H1 (cell line): Measurements from ENCODE around the gene ADAMTS6. TPM values are rescaled to one million over a fixed set of nuclear protein-coding genes. Genes with fewer than 3 reads are reported as not detected.

Source experiments
- CTCF ChIA-PET: fragments of 300-600 bp; sonication (Branson Sonifier 250); formaldehyde crosslinking; loops from one replicate; lab custom pipeline; 2021; ENCODE audit not compliant: partially characterized antibody; lab: Charles Lee
- POLR2A ChIA-PET: fragments of 300-600 bp; sonication (Branson Sonifier 250); formaldehyde crosslinking; loops from one replicate; lab custom pipeline; 2021; ENCODE audit warnings: inconsistent platforms; ENCODE audit not compliant: partially characterized antibody; lab: Charles Lee
- DNase-seq, 2 experiments: peaks; one replicate each; pipeline versions ENCODE4 v3.0.0 to v3.0.0-alpha.2; 2010 to 2022; ENCODE audit warnings: low spot score in 2 of 2, low read depth in 1 of 2, mixed read lengths in 1 of 2
- FAIRE-seq: peaks from 2 replicates; lab custom pipeline; 2011; peaks lifted over from hg19 to GRCh38; lab: Jason Lieb, UNC
- H2AFZ ChIP-seq: 2 replicates; pipeline ENCODE4 v1.8.1; 2012; ENCODE audit warnings: low read length, inconsistent platforms
- H2AK5ac ChIP-seq: 2 replicates; pipeline ENCODE4 v1.6.1; 2013; ENCODE audit warnings: low read depth, low read length
- H2BK120ac ChIP-seq: replicated peaks from 2 replicates; pipeline ENCODE3; 2013; ENCODE audit warnings: low read depth, low read length, inconsistent platforms
- H2BK12ac ChIP-seq: 2 replicates; pipeline ENCODE4 v1.6.1; 2013; ENCODE audit warnings: low read depth, low read length
- H2BK15ac ChIP-seq: 2 replicates; pipeline ENCODE4 v1.6.1; 2013; ENCODE audit warnings: low read length
- H2BK20ac ChIP-seq: 2 replicates; pipeline ENCODE4 v1.6.1; 2013; ENCODE audit warnings: low read length
- H2BK5ac ChIP-seq: 2 replicates; pipeline ENCODE4 v1.6.1; 2013; ENCODE audit warnings: low read depth, low read length
- H3K14ac ChIP-seq: 2 replicates; pipeline ENCODE4 v1.6.1; 2013; ENCODE audit warnings: inconsistent platforms; ENCODE audit not compliant: insufficient read length
- H3K18ac ChIP-seq: 2 replicates; pipeline ENCODE4 v1.6.1; 2013; ENCODE audit warnings: low read length; ENCODE audit errors: extremely low read depth
- H3K23ac ChIP-seq: 2 replicates; pipeline ENCODE4 v1.6.1; 2013; ENCODE audit warnings: inconsistent platforms; ENCODE audit not compliant: insufficient read length
- H3K23me2 ChIP-seq: 2 replicates; pipeline ENCODE4 v1.6.1; 2013; ENCODE audit warnings: low read depth, low read length
- H3K27ac ChIP-seq: 2 replicates; pipeline ENCODE4 v1.6.1; 2011; ENCODE audit warnings: low read depth, low read length, inconsistent platforms
- H3K27me3 ChIP-seq, 4 experiments: replicated peaks in 1 of 4; 1 replicate in 1 of 4; 2 replicates in 3 of 4; pipeline versions ENCODE4 v1.6.1 to v1.8.1; 2011 to 2013; ENCODE audit warnings: low read length in 3 of 4, mild to moderate bottlenecking in 3 of 4, inconsistent platforms in 2 of 4, mixed read lengths in 2 of 4, moderate library complexity in 1 of 4; ENCODE audit not compliant: control insufficient read depth in 3 of 4, insufficient read depth in 3 of 4; ENCODE audit errors: extremely low read depth in 1 of 4
- H3K36me3 ChIP-seq, 4 experiments: 2 replicates each; pipeline versions ENCODE4 v1.6.1 to v1.8.1; 2011 to 2013; ENCODE audit warnings: mild to moderate bottlenecking in 4 of 4, low read length in 3 of 4, moderate library complexity in 2 of 4, control low read depth in 1 of 4, inconsistent platforms in 1 of 4; ENCODE audit not compliant: insufficient read depth in 4 of 4, control insufficient read depth in 2 of 4
- H3K4ac ChIP-seq: replicated peaks from 2 replicates; pipeline ENCODE3; 2013; ENCODE audit warnings: low read length, low read depth, mixed read lengths, inconsistent platforms; ENCODE audit not compliant: insufficient read length
- H3K4me1 ChIP-seq, 4 experiments: replicated peaks in 1 of 4; 1 replicate in 1 of 4; 2 replicates in 3 of 4; pipeline versions ENCODE4 v1.6.1 to v1.8.1; 2011 to 2013; ENCODE audit warnings: low read length in 3 of 4, inconsistent platforms in 2 of 4, mixed read lengths in 1 of 4; ENCODE audit not compliant: insufficient read depth in 4 of 4, control insufficient read depth in 3 of 4
- H3K4me2 ChIP-seq, 2 experiments: 2 replicates each; pipeline versions ENCODE4 v1.6.1 to v1.8.1; 2011 to 2013; ENCODE audit warnings: low read depth in 2 of 2, low read length in 2 of 2, control low read depth in 1 of 2, inconsistent platforms in 1 of 2, mild to moderate bottlenecking in 1 of 2; ENCODE audit not compliant: insufficient read depth in 1 of 2
- H3K4me3 ChIP-seq, 4 experiments: fragments of 200-600, 300-600 bp in 1 of 4; sonication (generic), shearing (Covaris generic), sonication (Bioruptor Twin) in 1 of 4; 2 replicates each; pipeline versions ENCODE4 v1.5.1 to v1.8.1; 2011 to 2016; ENCODE audit warnings: low read length in 4 of 4, low read depth in 3 of 4, control low read depth in 2 of 4, inconsistent platforms in 2 of 4, mild to moderate bottlenecking in 2 of 4, mixed read lengths in 1 of 4, moderate library complexity in 1 of 4; ENCODE audit not compliant: insufficient read depth in 2 of 4; ENCODE audit errors: extremely low read depth in 1 of 4
- H3K56ac ChIP-seq: replicated peaks from 2 replicates; pipeline ENCODE3; 2013; ENCODE audit warnings: low read depth, mild to moderate bottlenecking, mixed read lengths, low read length, inconsistent platforms; ENCODE audit not compliant: insufficient read length
- H3K79me1 ChIP-seq: 2 replicates; pipeline ENCODE4 v1.6.1; 2013; ENCODE audit warnings: low read depth, low read length, control low read depth
- H3K79me2 ChIP-seq, 2 experiments: 2 replicates each; pipeline versions ENCODE4 v1.6.1 to v1.8.1; 2012 to 2013; ENCODE audit warnings: low read length in 2 of 2, mild to moderate bottlenecking in 2 of 2, inconsistent platforms in 1 of 2; ENCODE audit not compliant: insufficient read depth in 2 of 2, control insufficient read depth in 1 of 2
- H3K9ac ChIP-seq, 4 experiments: replicated peaks in 1 of 4; 1 replicate in 1 of 4; 2 replicates in 3 of 4; pipeline versions ENCODE4 v1.6.1 to v1.8.1; 2011 to 2013; ENCODE audit warnings: low read depth in 3 of 4, low read length in 3 of 4, control low read depth in 2 of 4, mild to moderate bottlenecking in 2 of 4, moderate library complexity in 2 of 4, inconsistent platforms in 1 of 4; ENCODE audit errors: extremely low read depth in 1 of 4
- H3K9me3 ChIP-seq, 2 experiments: 2 replicates each; pipeline versions ENCODE4 v1.6.1 to v1.8.1; 2012 to 2013; ENCODE audit warnings: mild to moderate bottlenecking in 2 of 2, moderate library complexity in 2 of 2, control low read depth in 1 of 2, inconsistent platforms in 1 of 2, low read depth in 1 of 2, low read length in 1 of 2, mixed read lengths in 1 of 2; ENCODE audit not compliant: insufficient read depth in 2 of 2
- H4K20me1 ChIP-seq, 2 experiments: replicated peaks in 1 of 2; 2 replicates each; pipeline versions ENCODE3 to v1.8.1; 2011 to 2013; ENCODE audit warnings: inconsistent platforms in 2 of 2, low read length in 2 of 2, mild to moderate bottlenecking in 1 of 2; ENCODE audit not compliant: insufficient read depth in 2 of 2, control insufficient read depth in 1 of 2
- H4K5ac ChIP-seq: 2 replicates; pipeline ENCODE4 v1.6.1; 2013; ENCODE audit warnings: low read length, low read depth, mixed read lengths, inconsistent platforms; ENCODE audit not compliant: insufficient read length
- H4K8ac ChIP-seq: 2 replicates; pipeline ENCODE4 v1.8.0; 2013; ENCODE audit warnings: mild to moderate bottlenecking, moderate library complexity, low read length, inconsistent platforms; ENCODE audit not compliant: insufficient read depth; ENCODE audit errors: extremely low read depth
- H4K91ac ChIP-seq: replicated peaks from 2 replicates; pipeline ENCODE3; 2013; ENCODE audit warnings: low read length, mixed read lengths, inconsistent platforms; ENCODE audit not compliant: insufficient read length
- ATF3 ChIP-seq: IDR thresholded peaks from 2 replicates; pipeline ENCODE4 v1.6.1; 2011; ENCODE audit warnings: low read depth, mild to moderate bottlenecking, low read length; ENCODE audit not compliant: insufficient read depth
- BRCA1 ChIP-seq: IDR thresholded peaks from 2 replicates; pipeline ENCODE4 v1.6.1; 2012; ENCODE audit warnings: low read depth, low read length, improper control_type of control experiment
- CEBPB ChIP-seq: IDR thresholded peaks from 2 replicates; pipeline ENCODE4 v1.6.1; 2012; ENCODE audit warnings: low read depth, low read length
- JUN ChIP-seq: IDR thresholded peaks from 2 replicates; pipeline ENCODE4 v1.6.1; 2011; ENCODE audit warnings: low read depth, mild to moderate bottlenecking, improper control_type of control experiment, low read length
- POLR2AphosphoS5 ChIP-seq: IDR thresholded peaks from 2 replicates; pipeline ENCODE4 v1.6.1; 2011; ENCODE audit warnings: low read depth, low read length
- SIX5 ChIP-seq: IDR thresholded peaks from 2 replicates; pipeline ENCODE4 v1.6.1; 2011; ENCODE audit warnings: mild to moderate bottlenecking, low read depth, low read length
- TAF7 ChIP-seq: optimal IDR thresholded peaks from 2 replicates; pipeline ENCODE3; 2011; ENCODE audit warnings: low read depth, mild to moderate bottlenecking, inconsistent platforms, low read length, moderate library complexity, borderline replicate concordance
- TEAD4 ChIP-seq: IDR thresholded peaks from 2 replicates; pipeline ENCODE4 v1.6.1; 2012; ENCODE audit warnings: low read depth, low read length, inconsistent platforms, mixed read lengths
- WGBS, 2 experiments: shearing (Covaris generic) in 1 of 2; methylation state at CpG; one replicate each; pipeline versions ENCODE4 v1.1.6 to v1.1.7; 2013 to 2015; ENCODE audit warnings: low lambda C conversion rate in 2 of 2, mixed read lengths in 2 of 2, inconsistent platforms in 1 of 2, low coverage in 1 of 2, missing lambda C conversion rate in 1 of 2; ENCODE audit not compliant: insufficient replicate concordance in 2 of 2, insufficient coverage in 1 of 2, insufficient read length in 1 of 2; ENCODE audit errors: extremely low coverage in 1 of 2, missing lambda C conversion rate in 1 of 2; 5-methylcytosine and 5-hydroxymethylcytosine counted together
- polyA plus RNA-seq, 7 experiments: library from polyadenylated mRNA; depleted of rRNA in 3 of 7; stranded (reverse) in 5 of 7; unstranded in 2 of 7; fragments of >200 nt in 5 of 7; fragments of 200-250 nt in 2 of 7; gene quantifications; 1 replicate in 5 of 7; 2 replicates in 1 of 7; 4 replicates in 1 of 7; pipeline versions ENCODE4 v1.2.1 to v1.2.3, GENCODE V29; 2011 to 2013; ENCODE audit warnings: missing spikeins in 2 of 7, mixed read lengths in 2 of 7
- total RNA-seq: library from RNA; stranded (reverse); fragmentation: NEBNext Ultra II Directional; extraction: Animal tissue kit (Norgen Biotek cat#: 25700); gene quantifications from 2 replicates; pipeline ENCODE4 v1.2.1, GENCODE V29; 2021
- TF ChIP-seq, protein P1 (sequence below), 3 experiments: IDR thresholded peaks; 1 replicate in 2 of 3; 2 replicates in 1 of 3; pipeline versions ENCODE4 v1.5.1 to v1.6.1; 2011; ENCODE audit warnings: low read length in 3 of 3, mild to moderate bottlenecking in 3 of 3, inconsistent platforms in 2 of 3, low read depth in 1 of 3, moderate library complexity in 1 of 3; ENCODE audit not compliant: insufficient read depth in 1 of 3; ENCODE audit errors: control extremely low read depth in 1 of 3

Gene ADAMTS6
- total and polyA plus RNA-seq, 2 of the 8 experiments (the other 6 are each of a cell fraction or from before 2014, with no cell fraction given): 0.74 to 2.4 TPM

- Histone ChIP-seq H2BK120ac (no peak overlapping the region), H3K79me2 (no peaks in the 10 kb centered on the region), H2BK12ac (no peak overlapping the region), H3K4me3 (no peak overlapping the region), H2AK5ac (no peak overlapping the region), H3K14ac (no peak overlapping the region), H4K8ac (no peak overlapping the region), H3K9me3 (no peaks in the 10 kb centered on the region), H4K20me1 (no peaks in the 10 kb centered on the region), H2BK5ac (no peak overlapping the region), H3K27me3 (no peaks in the 10 kb centered on the region), H3K56ac (no peak overlapping the region), H4K91ac (no peak overlapping the region), H3K36me3 (no peaks in the 10 kb centered on the region), H3K27ac (no peak overlapping the region; the same call in 1 of the 2 replicates), H3K23ac (no peak overlapping the region), H4K5ac (no peak overlapping the region), H3K4me1 (peaks cover 0 to 5% (median 2%) of the 10 kb centered on the region in 4 experiments; a peak in 2 of 7 replicates), H3K4ac (no peak overlapping the region), H3K18ac (no peak overlapping the region), H3K4me2 (no peak overlapping the region), H2BK20ac (no peak overlapping the region), H3K9ac (no peak overlapping the region), H2BK15ac (no peak overlapping the region), H2AFZ (no peak overlapping the region), H3K23me2 (no peaks in the 10 kb centered on the region), H3K79me1 (no peaks in the 10 kb centered on the region)
- WGBS, 2 experiments: 95% methylated on average over 4 of the region's 4 CpGs; no CpG with 5 or more reads in 1 of the 2 experiments
- FAIRE-seq (no peak), DNase-seq (no peak)
- ChIA-PET CTCF (no interaction called here), POLR2A (no interaction called here)
- TF ChIP-seq, protein P1, sequence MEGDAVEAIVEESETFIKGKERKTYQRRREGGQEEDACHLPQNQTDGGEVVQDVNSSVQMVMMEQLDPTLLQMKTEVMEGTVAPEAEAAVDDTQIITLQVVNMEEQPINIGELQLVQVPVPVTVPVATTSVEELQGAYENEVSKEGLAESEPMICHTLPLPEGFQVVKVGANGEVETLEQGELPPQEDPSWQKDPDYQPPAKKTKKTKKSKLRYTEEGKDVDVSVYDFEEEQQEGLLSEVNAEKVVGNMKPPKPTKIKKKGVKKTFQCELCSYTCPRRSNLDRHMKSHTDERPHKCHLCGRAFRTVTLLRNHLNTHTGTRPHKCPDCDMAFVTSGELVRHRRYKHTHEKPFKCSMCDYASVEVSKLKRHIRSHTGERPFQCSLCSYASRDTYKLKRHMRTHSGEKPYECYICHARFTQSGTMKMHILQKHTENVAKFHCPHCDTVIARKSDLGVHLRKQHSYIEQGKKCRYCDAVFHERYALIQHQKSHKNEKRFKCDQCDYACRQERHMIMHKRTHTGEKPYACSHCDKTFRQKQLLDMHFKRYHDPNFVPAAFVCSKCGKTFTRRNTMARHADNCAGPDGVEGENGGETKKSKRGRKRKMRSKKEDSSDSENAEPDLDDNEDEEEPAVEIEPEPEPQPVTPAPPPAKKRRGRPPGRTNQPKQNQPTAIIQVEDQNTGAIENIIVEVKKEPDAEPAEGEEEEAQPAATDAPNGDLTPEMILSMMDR (IDR thresholded peaks at IDR 0.05; ENCODE audit: control extremely low read depth in 1 of 3, insufficient read depth in 1 of 3, low read depth in 1 of 3, low read length in 3 of 3): no peak
- TF ChIP-seq JUN (no peak), TAF7 (no peak), SIX5 (no peak), POLR2AphosphoS5 (no peak), ATF3 (no peak), CEBPB (no peak), BRCA1 (no peak), TEAD4 (no peak)
Observed at GRCh38 chr5:65248896-65249295, 232.8 kb downstream of the ADAMTS6 start.
